T-helper 2 cell (primary cell): ENCODE measurements around the gene LENEP.
"Not testable (repeated sequence)": the region's sequence is repeated elsewhere in the genome, so short reads cannot be mapped to it uniquely, and the experiment has no call there.

ENCODE experiments used
- DNase-seq, 5 experiments: peaks; one replicate each; pipeline versions ENCODE4 v3.0.0 to v3.0.0-alpha.2; 2012 to 2022

LENEP gene

GRCh38 chr1:154975409-154976059, 17.9 kb upstream of the LENEP start:
- DNase-seq = peak in 4 of 5 experiments; percentile 34 to 68 (median 40)

- DNase-seq = not testable (repeated sequence)
Measured at GRCh38 chr1:154977762-154978161, 15.6 kb upstream of the LENEP start.

- DNase-seq = no peak
Measured at GRCh38 chr1:154978360-154978759, 15.0 kb upstream of the LENEP start.

GRCh38 chr1:154982341-154982740, 11.0 kb upstream of the LENEP start:
- DNase-seq = no peak

GRCh38 chr1:154982897-154983648, 10.3 kb upstream of the LENEP start, which contains the start of gene FLAD1:
FLAD1 (plus strand) TSS chr1:154983344; CDS start chr1:154983695, 351 bp downstream.
- peak; percentile 82 to 100 (median 92) for DNase-seq

- peak in 1 of 5 experiments; percentile 43 for DNase-seq
Measured at GRCh38 chr1:154983776-154984466, 9.5 kb upstream of the LENEP start.

GRCh38 chr1:154986736-154987135, 6.7 kb upstream of the LENEP start:
- DNase-seq = not testable (repeated sequence)

- DNase-seq = no peak
Measured at GRCh38 chr1:154987326-154987725, 6.1 kb upstream of the LENEP start.

GRCh38 chr1:154988058-154988954, 5.1 kb upstream of the LENEP start:
- no peak for DNase-seq

- no peak for DNase-seq
Measured at GRCh38 chr1:154989195-154989860, 4.1 kb upstream of the LENEP start.

GRCh38 chr1:154990276-154990675, 3.1 kb upstream of the LENEP start:
- DNase-seq = no peak

GRCh38 chr1:154992721-154993571, 440 bp upstream of the LENEP start:
- DNase-seq = no peak

GRCh38 chr1:154994269-154994587, 842 bp downstream of the LENEP start:
- DNase-seq = no peak

- DNase-seq = no peak
Measured at GRCh38 chr1:154994591-154994990, 1.2 kb downstream of the LENEP start.

GRCh38 chr1:154995301-154995983, 2.1 kb downstream of the LENEP start:
- DNase-seq = not testable (repeated sequence)

- DNase-seq = no peak
Measured at GRCh38 chr1:154996966-154997701, 3.7 kb downstream of the LENEP start.

GRCh38 chr1:154998201-154998780, 4.9 kb downstream of the LENEP start:
- no peak for DNase-seq

- DNase-seq = peak in 4 of 5 experiments; percentile 48 to 76 (median 58)
Measured at GRCh38 chr1:154998818-154999570, 5.6 kb downstream of the LENEP start.
